GM21786 (cell line): ENCODE results near the gene ASB10.

Experiments
- ATAC-seq: cut with Tn5 transposase; IDR thresholded peaks from one replicate; pipeline ENCODE4 v1.9.1; 2021; ENCODE audit not compliant: unreplicated experiment

Gene ASB10

DNA sequence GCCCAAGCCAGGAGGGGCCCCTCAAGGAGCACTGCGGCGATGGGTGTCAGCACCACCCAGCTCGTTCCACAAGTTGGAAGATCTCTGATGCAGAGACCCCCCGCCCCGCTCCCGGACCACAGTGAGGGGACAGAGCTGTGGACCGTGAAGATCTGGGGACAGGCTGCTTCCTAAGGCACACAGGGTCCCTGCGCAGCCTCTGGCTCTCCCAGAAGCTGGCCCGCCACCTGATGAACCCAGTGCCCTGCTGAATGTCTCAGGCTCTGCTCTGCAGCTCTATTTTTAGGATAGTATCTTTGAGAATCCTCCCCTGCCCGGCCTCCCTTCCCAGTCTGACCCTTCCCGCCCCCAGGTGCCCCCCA, 49.3 kb downstream of the ASB10 start:
- ATAC-seq, result no peak

GRCh38 chr7:151137076-151137675, 49.9 kb downstream of the ASB10 start:
- ATAC-seq, result no peak

- ATAC-seq, result no peak
Observed at GRCh38 chr7:151135866-151136843, 50.9 kb downstream of the ASB10 start.

DNA sequence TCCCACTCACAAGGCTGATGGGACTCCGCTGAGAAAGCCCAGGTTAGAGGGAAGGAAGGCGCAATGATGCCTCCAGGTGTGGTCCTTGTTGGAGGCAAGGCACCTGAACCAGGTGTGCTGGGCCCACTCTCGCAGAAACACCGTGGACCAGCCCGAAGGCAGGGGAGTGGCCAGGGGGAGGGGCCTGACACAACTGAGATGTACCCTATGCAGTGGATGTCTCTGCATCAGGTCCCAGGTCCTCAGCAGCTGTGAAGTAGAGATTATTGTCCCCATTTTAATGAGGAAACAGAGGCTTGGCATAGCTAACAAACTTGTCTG, 51.6 kb downstream of the ASB10 start:
- ATAC-seq, result no peak

DNA sequence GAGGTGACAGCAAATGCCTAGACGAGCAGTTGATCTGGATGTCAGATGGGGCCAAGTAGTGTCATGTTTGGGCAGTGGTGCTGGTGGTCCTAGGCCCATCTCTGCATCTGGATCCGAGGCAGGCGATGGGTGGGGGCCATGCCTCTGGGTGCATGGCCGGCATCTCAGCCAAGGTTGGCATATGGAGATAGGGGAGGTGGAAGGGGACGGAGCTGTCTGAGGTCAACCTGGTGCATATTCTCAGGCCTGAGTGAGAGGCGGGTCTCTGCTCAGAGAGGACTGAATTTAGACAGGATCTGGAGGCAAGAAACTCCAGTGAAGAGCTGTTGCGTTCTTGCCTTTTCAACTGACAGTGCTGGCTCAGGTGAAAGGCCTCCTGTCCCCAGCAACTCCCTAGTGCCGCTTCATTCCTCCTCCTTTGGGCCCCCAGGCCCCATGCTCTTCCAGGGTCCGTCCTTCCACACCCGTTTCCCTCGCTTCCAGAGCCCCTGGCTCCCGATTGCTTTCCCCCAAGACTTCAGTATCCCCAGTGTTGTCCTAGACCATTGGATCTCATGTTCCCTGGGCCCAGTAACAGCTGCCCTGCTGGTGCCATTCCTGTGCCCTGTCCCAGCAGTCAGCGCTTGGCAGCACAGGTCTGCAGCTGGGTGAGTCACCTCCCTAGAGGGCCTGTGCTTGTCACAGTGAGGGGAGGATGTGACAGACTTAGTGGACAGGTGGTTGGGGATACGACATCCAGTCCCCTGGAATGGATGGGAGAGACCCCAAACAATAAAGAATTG, 52.1 kb downstream of the ASB10 start:
- no peak for ATAC-seq

DNA sequence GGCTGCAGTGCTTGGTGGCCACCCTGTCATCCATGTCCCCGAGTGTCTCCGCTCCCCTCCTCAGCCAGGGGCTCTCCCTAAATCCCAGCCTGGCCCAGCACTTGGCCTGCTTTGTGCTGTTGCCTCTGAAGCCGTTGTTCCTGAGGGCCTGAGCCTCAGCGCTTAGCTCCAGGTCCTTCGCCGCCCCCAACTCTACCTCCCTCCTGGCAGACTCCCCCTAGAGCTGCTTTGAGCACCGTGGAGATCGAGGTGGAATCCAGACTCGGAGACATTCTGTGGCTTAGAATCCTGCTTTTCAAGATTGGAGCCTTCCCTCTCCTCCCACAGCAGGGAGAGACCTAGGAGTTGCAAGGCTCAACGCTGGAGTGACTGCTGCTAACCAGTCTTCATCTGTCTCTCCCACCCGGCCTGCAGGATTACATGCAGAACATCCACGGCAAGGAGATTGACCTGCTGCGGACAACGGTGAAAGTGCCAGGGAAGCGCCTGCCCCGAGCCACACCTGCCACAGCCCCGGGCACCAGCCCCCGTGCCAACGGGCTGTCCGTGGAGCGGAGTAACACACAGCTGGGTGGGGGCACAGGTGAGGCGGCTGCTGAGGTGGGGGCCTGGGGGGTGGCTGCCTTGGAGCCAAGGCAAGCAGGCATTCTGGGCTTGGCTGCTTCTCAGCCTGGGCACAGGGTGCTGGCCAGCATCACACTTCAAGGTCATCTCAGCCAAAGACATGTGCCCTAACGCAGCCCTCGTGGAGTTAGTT, 52.9 kb downstream of the ASB10 start:
- no peak for ATAC-seq

DNA sequence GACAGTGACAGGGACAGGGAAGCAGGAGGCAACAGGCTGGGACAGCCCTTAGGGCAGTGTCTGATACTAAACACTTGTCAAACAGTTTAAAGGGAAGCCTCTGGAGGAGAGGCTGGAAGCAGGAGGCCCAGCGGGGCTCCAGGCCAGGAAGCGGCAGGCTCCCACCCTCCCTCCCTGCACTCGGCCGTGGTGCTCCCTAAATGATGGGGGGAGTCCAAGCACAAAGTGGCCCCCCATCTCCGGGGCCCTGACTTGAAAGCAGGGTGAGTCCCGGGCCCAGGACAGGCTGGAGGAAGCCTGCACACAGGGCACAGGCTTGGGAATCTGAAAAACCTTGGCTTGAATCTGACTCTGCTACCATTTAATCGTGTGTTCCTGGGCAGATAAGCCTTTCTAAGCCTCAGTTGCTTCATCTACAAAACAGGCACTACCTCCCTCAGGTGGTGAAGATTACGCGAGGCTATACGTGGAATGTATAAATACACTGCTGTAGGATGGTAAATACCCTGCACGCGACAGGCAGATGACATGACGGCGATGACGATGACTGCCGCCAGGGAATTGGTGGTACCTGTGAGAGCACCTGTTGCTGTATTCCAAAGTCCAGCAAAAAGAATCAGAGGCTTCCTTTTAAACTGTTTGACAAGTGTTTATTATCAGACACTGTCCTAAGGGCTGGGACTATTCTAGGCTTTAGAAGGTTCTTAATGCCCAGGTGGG, 53.6 kb downstream of the ASB10 start:
- no peak for ATAC-seq

DNA sequence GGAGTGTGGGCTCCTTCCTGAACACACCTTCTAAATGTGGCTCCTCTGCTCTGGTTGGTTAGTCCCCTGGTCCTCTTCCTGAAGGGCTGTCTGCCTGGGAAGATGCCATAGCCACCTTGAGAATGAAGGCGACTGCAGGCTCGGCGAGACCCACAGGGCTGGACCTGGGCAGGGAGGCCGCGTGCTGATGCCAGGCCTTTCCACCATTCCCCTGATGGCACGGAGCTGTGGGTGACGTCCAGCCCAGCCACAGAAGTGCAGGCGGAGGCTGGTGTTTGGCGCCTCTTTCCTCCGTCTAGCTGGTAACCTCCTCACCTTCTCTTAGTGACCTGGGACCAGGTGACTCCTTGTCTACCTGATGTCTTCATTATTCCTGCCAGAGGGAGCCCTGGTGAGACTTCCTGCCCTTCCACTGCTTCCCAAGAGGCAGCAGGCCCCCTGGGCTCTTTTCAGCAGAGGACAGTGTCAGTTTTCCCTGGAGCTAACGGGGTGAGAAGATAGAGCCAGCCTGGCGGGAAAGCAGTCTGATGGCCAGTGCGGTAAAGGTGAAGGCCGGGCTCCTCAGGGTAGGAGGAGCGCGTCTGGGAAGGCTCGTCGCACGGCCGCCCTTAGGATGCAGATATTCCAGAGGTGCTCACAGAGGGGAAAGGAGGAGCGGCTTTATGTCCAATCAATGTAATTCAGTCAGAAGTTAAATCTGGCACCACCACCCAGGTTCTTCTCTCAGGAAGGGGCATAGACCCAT, 54.4 kb downstream of the ASB10 start:
- no peak for ATAC-seq

GRCh38 chr7:151131592-151132293, 55.3 kb downstream of the ASB10 start:
- no peak for ATAC-seq

- no peak for ATAC-seq
Observed at GRCh38 chr7:151131224-151131591, 55.8 kb downstream of the ASB10 start.

DNA sequence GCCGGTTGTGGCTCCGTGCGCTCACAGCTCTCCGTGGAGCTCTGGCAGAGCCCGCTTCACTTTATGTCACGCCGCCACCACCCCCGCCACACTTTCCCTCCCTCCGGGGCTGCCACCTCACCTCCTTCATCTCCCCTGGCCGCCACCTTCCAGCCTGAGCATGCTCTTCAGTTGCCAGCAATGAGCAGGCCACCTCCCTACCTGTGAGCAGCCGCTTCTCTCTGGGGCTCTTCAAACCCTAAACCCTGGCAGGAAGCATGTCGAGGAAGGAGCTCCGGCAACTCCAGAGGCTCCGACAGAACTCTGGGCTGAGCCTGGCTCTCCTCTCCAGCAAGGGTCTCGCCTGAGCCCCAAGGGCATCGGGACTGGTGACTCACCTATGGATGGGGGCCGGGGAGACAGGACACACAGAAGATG, 56.3 kb downstream of the ASB10 start:
- ATAC-seq, result no peak

- ATAC-seq, result no peak
Observed at GRCh38 chr7:151129960-151130591, 57.0 kb downstream of the ASB10 start.

DNA sequence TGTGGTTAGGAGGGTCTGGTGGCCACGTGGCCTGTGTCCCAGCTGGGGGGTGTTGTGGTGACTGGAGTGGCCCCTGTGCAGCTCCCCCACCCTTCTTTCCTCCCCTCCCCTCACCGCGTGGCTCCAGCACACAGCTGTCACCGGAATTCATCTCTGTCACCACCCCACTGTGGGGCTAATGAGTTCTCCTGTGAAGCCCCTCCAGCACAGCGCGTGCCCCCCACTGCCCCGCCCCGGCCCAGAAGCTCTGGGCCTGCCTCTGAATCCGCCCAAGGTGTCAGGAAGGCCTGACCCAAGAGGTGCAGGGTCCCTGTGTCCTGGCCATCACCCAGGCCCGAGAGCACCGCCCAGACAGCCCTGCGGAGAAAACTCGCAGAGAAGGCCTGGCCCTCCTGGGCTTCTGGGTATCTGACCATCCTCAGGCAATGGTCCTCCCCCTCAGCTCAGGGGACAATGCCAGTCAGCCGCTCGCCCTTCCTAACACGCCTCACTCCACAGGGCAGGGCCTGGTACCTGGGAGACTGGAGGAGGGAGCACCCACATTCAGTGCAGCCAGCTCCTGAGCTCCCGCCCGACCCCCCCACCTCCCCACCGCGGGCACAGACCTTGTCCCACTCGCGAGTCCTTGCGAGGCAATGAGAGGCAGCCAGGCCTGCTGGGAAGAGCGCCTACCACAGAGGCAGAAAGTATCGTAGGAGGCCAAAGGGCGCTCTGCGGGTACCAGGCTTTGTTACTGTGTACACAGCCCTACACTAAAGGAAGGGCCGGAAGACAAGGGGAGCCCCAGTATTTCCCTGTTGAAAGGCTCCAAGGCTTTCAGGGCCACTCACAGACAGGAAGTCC, 57.7 kb downstream of the ASB10 start:
- no peak for ATAC-seq

GRCh38 chr7:151128716-151129115, 58.3 kb downstream of the ASB10 start:
- ATAC-seq, result no peak

GRCh38 chr7:151128144-151128543, 58.9 kb downstream of the ASB10 start:
- no peak for ATAC-seq

GRCh38 chr7:151126491-151127137, 60.4 kb downstream of the ASB10 start:
- no peak for ATAC-seq

GRCh38 chr7:151125846-151126481, 61.1 kb downstream of the ASB10 start:
- ATAC-seq, result no peak
